Naive B cell (primary cell): ENCODE results near the gene BCAP31. TPM values are rescaled to one million over a fixed set of nuclear protein-coding genes. Genes with fewer than 3 reads are reported as not detected.
"Not testable (repeated sequence)": the region's sequence is repeated elsewhere in the genome, so short reads cannot be mapped to it uniquely, and the experiment has no call there.

Experiments
- ATAC-seq, 2 donors: fragments of 150-1000 bp; cut with Tn5 transposase; 2 replicates each; pipeline ENCODE4 v1.10.0; 2021; ENCODE audit warnings: low read depth in 2 of 2, mild to moderate bottlenecking in 2 of 2, moderate library complexity in 2 of 2
- DNase-seq: peaks from one replicate; pipeline ENCODE4 v3.0.0; 2022
- H3K27ac Mint-ChIP-seq, 6 donors: one replicate each; pipeline ENCODE4 v1.8.0; 2020 to 2022; ENCODE audit warnings: mild to moderate bottlenecking in 6 of 6, mixed read lengths in 6 of 6, moderate library complexity in 5 of 6, inconsistent platforms in 2 of 6
- H3K27me3 Mint-ChIP-seq, 3 donors: one replicate each; pipeline ENCODE4 v1.8.0; 2021 to 2022; ENCODE audit warnings: mixed read lengths in 3 of 3, mild to moderate bottlenecking in 1 of 3
- H3K36me3 Mint-ChIP-seq, 2 donors: one replicate each; pipeline ENCODE4 v1.8.0; 2020 to 2022; ENCODE audit warnings: mixed read lengths in 2 of 2, inconsistent platforms in 1 of 2, mild to moderate bottlenecking in 1 of 2
- H3K4me1 Mint-ChIP-seq, 3 donors: one replicate each; pipeline ENCODE4 v1.8.0; 2020 to 2022; ENCODE audit warnings: mixed read lengths in 3 of 3, inconsistent platforms in 1 of 3, mild to moderate bottlenecking in 1 of 3, moderate library complexity in 1 of 3
- H3K4me3 Mint-ChIP-seq, 8 donors: one replicate each; pipeline ENCODE4 v1.8.0; 2020 to 2022; ENCODE audit warnings: mild to moderate bottlenecking in 8 of 8, mixed read lengths in 8 of 8, moderate library complexity in 8 of 8, inconsistent platforms in 2 of 8
- H3K9me3 Mint-ChIP-seq, 7 donors: one replicate each; pipeline ENCODE4 v1.8.0; 2020 to 2022; ENCODE audit warnings: mixed read lengths in 7 of 7, mild to moderate bottlenecking in 5 of 7, inconsistent platforms in 2 of 7, moderate library complexity in 1 of 7
- polyA plus RNA-seq, 6 donors: library from polyadenylated mRNA; unstranded; fragments of 300-500 nt; fragmentation: Illumina TruSeq; gene quantifications; one replicate each; pipeline ENCODE4 v1.2.3, GENCODE V29; 2021; ENCODE audit warnings: low read depth in 6 of 6

BCAP31 gene
- polyA plus RNA-seq, 6 donors from 2014 or later = 228 to 369 (median 252) TPM

GRCh38 chrX:153745067-153745433 lies 20.9 kb upstream of the BCAP31 start:
- not testable (repeated sequence) for H3K27ac Mint-ChIP-seq, H3K27me3 Mint-ChIP-seq, ATAC-seq, H3K9me3 Mint-ChIP-seq, H3K36me3 Mint-ChIP-seq, DNase-seq
- Mint-ChIP-seq H3K4me3 (peak overlapping the region in 6 of 8 donors; percentile 40 to 74 (median 54)), H3K4me1 (peaks cover 13 to 37% (median 32%) of the 10 kb centered on the region in 3 donors)

DNA sequence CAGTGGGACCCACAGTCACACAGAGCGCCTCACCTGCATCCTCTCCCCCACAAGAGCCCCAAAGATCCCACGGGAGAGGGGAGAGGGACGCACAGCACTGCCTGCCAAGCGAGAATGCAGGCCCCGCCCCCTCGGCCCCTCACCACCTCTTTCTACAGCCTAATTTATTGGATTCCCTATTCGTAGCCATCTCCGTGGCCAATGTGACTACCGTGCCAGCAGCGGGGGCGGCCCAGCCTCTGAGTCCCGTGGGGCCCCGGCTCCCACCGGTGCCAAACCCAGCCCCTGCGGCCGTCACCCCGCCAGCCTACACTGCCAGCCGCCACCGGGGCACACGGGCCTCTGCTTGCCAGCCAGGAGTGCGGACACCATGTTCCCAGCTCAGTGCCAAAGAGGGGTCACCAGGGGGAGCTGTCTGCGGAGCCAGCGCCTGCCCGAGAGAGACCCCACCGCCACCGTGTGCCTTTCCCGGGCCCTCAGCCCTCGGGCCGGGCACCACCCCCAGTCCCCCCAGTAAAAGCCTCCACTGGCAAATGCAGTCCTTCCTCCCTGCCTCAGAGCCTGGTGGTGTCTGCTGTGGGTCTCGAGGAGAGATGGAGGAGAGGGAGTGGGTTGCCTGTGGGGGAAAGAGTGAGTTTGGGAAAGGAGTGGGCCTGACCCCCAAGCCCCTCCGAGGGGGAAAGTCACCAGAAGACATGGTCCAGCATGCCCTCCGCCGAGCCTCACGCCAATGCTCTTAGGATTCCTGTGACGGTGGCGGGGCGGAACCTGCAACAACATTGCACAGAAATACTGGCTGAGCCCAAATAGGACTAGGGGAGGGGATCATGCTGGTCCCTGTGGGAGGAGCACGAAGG lies 20.3 kb upstream of the BCAP31 start:
- no peak for ATAC-seq

DNA sequence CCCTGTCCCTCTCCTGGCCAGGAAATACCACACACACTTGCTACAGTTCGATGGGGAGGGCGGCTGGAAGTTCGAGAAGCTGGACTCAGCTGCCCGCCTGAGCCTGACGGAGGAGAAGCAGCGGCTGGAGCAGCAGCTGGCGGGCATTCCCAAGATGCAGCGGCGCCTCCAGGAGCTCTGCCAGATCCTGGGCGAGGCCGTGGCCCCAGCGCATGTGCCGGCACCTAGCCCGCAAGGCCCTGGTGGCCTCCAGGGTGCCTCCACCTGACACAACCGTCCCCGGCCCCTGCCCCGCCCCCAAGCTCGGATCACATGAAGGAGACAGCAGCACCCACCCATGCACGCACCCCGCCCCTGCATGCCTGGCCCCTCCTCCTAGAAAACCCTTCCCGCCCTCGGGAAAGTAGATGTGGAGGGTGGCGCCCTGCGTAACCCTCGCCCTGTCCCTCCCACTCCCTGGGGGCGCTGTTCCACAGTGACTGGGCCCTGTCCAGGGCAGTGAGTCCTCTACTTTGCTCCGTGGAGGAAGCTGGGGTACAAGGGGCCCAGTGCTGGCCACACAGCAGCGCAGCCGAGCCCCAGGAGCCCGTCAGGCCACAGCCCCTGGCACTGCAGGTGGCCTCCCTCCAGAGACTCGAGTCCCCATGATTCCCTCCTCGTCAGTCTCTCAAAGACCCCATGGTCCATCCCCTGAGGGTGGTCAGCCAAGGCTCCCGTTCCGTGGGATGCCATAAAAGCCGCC lies 19.5 kb upstream of the BCAP31 start:
- not testable (repeated sequence) for H3K27me3 Mint-ChIP-seq, DNase-seq, ATAC-seq, H3K27ac Mint-ChIP-seq, H3K9me3 Mint-ChIP-seq, H3K36me3 Mint-ChIP-seq
- Mint-ChIP-seq H3K4me3 (peak overlapping the region in 5 of 8 donors; percentile 12 to 78 (median 52)), H3K4me1 (peaks cover 9 to 40% (median 27%) of the 10 kb centered on the region in 3 donors)

More for the DNA sequence above, 20.3 kb upstream of the BCAP31 start:
- H3K36me3 Mint-ChIP-seq = no peaks in the 10 kb centered on the region
- peaks cover 9 to 36% (median 27%) of the 10 kb centered on the region in 3 donors for H3K4me1 Mint-ChIP-seq
- peak overlapping the region in 2 of 6 donors; percentile 62 to 71 for H3K27ac Mint-ChIP-seq
- H3K9me3 Mint-ChIP-seq = peaks cover 0 to 1% (median 0%) of the 10 kb centered on the region in 7 donors
- H3K4me3 Mint-ChIP-seq = peak overlapping the region in 6 of 8 donors; percentile 40 to 78 (median 58)
- H3K27me3 Mint-ChIP-seq = peaks cover 0 to 6% (median 0%) of the 10 kb centered on the region in 3 donors
- DNase-seq = no peak

DNA sequence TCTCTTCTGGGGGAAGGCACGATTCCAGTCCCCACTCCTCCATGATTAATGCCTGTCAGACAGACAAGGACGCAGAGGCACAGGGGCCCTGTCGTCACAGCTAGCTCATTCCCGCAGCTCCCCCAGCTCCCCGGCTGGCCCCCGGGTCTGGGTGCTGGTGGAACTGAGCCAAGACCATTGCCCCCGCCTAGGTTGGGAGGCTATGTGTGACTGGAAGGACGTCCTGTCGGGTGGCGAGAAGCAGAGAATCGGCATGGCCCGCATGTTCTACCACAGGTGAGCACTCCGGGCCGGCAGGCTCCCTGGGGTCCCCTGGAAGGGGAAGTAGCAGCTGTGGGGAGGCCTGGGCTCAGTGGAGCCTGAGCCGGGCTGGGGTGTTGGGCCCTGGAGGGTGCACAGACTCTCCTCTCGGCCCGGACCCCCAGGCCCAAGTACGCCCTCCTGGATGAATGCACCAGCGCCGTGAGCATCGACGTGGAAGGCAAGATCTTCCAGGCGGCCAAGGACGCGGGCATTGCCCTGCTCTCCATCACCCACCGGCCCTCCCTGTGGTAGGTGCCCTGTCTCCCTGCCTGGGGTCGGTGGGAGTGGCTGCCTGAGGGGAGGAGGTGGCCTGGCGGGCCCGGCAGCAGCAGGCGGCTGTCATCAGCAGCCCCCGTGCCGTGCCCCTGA lies 18.7 kb upstream of the BCAP31 start:
- Mint-ChIP-seq H3K4me3 (peak overlapping the region in 6 of 8 donors; percentile 32 to 71 (median 36)), H3K4me1 (peaks cover 9 to 42% (median 27%) of the 10 kb centered on the region in 3 donors), H3K27ac (peak overlapping the region in 4 of 6 donors; percentile 33 to 82 (median 64))
- H3K9me3 Mint-ChIP-seq, ATAC-seq, H3K27me3 Mint-ChIP-seq, H3K36me3 Mint-ChIP-seq: not testable (repeated sequence)
- peak; percentile 52 for DNase-seq

GRCh38 chrX:153742111-153742510 lies 17.9 kb upstream of the BCAP31 start:
- not testable (repeated sequence) for ATAC-seq, H3K9me3 Mint-ChIP-seq, DNase-seq, H3K36me3 Mint-ChIP-seq, H3K27ac Mint-ChIP-seq, H3K27me3 Mint-ChIP-seq
- Mint-ChIP-seq H3K4me1 (peaks cover 9 to 42% (median 27%) of the 10 kb centered on the region in 3 donors), H3K4me3 (peak overlapping the region in 1 of 8 donors; percentile 71)

- Mint-ChIP-seq H3K4me1 (peaks cover 13 to 42% (median 27%) of the 10 kb centered on the region in 3 donors), H3K36me3 (no peaks in the 10 kb centered on the region), H3K4me3 (peak overlapping the region in 4 of 8 donors; percentile 19 to 84 (median 50)), H3K27ac (peak overlapping the region in 2 of 6 donors; percentile 17 to 54), H3K27me3 (no peaks in the 10 kb centered on the region), H3K9me3 (peaks cover 0 to 1% (median 0%) of the 10 kb centered on the region in 7 donors)
- ATAC-seq (no peak), DNase-seq (no peak)
Measured at GRCh38 chrX:153741446-153741845, 17.3 kb upstream of the BCAP31 start.

- DNase-seq (no peak), ATAC-seq (no peak)
- H3K36me3 Mint-ChIP-seq = no peaks in the 10 kb centered on the region
- peak overlapping the region in 4 of 8 donors; percentile 24 to 84 (median 66) for H3K4me3 Mint-ChIP-seq
- peaks cover 13 to 42% (median 27%) of the 10 kb centered on the region in 3 donors for H3K4me1 Mint-ChIP-seq
- H3K9me3 Mint-ChIP-seq = peaks cover 0 to 1% (median 0%) of the 10 kb centered on the region in 7 donors
- peak overlapping the region in 1 of 6 donors; percentile 47 for H3K27ac Mint-ChIP-seq
- H3K27me3 Mint-ChIP-seq = no peaks in the 10 kb centered on the region
Measured at GRCh38 chrX:153740631-153741222, 16.5 kb upstream of the BCAP31 start.

DNA sequence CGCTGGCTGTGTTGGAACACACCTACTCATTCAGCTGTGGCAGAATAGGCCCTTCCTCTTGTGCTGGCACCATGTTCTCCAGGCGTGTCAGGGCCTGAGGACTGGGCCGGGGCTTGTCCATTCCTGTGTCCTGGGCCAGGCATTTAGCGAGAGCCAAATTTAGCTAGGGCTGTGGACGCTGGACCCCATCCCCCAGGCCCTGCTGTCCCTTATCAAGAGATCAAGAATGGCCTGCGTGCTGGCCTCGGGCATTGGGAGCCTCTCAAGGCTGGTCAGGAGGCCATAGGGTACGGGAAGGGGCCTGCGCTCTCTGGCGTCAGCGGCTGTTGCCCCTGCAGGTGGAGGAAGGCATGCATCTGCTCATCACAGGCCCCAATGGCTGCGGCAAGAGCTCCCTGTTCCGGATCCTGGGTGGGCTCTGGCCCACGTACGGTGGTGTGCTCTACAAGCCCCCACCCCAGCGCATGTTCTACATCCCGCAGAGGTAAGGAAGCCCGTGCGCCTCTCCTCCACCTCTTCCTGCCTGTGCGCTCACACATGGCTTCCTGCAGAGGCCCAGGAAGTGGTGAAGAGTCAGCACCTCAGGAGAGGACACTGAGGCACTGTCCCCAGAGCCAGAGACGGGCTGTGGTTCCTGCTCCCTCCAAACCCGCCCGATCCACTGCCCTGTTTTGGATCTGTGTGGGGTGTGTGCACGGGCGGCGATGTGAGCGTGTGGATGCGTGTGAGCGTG lies 15.7 kb upstream of the BCAP31 start:
- no peak for DNase-seq

GRCh38 chrX:153738056-153738605 lies 13.9 kb upstream of the BCAP31 start:
- peaks cover 13 to 32% (median 17%) of the 10 kb centered on the region in 3 donors for H3K4me1 Mint-ChIP-seq
- H3K27ac Mint-ChIP-seq = peak overlapping the region in 1 of 6 donors; percentile 22
- ATAC-seq (no peak), DNase-seq (no peak)
- H3K9me3 Mint-ChIP-seq = peaks cover 0 to 5% (median 0%) of the 10 kb centered on the region in 7 donors
- no peak overlapping the region for H3K4me3 Mint-ChIP-seq
- no peaks in the 10 kb centered on the region for H3K27me3 Mint-ChIP-seq
- peaks cover 5 to 7% of the 10 kb centered on the region in 2 donors for H3K36me3 Mint-ChIP-seq

More for the DNA sequence above, 15.7 kb upstream of the BCAP31 start:
- Mint-ChIP-seq H3K4me1 (peaks cover 17 to 37% (median 21%) of the 10 kb centered on the region in 3 donors), H3K27ac (no peak overlapping the region), H3K9me3 (peaks cover 0 to 1% (median 0%) of the 10 kb centered on the region in 7 donors), H3K36me3 (peaks cover 3 to 4% of the 10 kb centered on the region in 2 donors), H3K4me3 (peak overlapping the region in 2 of 8 donors; percentile 50 to 61), H3K27me3 (no peaks in the 10 kb centered on the region)
- ATAC-seq = no peak

GRCh38 chrX:153736871-153737441 lies 12.8 kb upstream of the BCAP31 start:
- peaks cover 0 to 6% (median 0%) of the 10 kb centered on the region in 7 donors for H3K9me3 Mint-ChIP-seq
- ATAC-seq (no peak), DNase-seq (no peak)
- H3K36me3 Mint-ChIP-seq = peaks cover 5 to 10% of the 10 kb centered on the region in 2 donors
- no peak overlapping the region for H3K4me3 Mint-ChIP-seq
- H3K27me3 Mint-ChIP-seq = no peaks in the 10 kb centered on the region
- peak overlapping the region in 1 of 6 donors; percentile 66 for H3K27ac Mint-ChIP-seq
- H3K4me1 Mint-ChIP-seq = peaks cover 9 to 25% (median 13%) of the 10 kb centered on the region in 3 donors

DNA sequence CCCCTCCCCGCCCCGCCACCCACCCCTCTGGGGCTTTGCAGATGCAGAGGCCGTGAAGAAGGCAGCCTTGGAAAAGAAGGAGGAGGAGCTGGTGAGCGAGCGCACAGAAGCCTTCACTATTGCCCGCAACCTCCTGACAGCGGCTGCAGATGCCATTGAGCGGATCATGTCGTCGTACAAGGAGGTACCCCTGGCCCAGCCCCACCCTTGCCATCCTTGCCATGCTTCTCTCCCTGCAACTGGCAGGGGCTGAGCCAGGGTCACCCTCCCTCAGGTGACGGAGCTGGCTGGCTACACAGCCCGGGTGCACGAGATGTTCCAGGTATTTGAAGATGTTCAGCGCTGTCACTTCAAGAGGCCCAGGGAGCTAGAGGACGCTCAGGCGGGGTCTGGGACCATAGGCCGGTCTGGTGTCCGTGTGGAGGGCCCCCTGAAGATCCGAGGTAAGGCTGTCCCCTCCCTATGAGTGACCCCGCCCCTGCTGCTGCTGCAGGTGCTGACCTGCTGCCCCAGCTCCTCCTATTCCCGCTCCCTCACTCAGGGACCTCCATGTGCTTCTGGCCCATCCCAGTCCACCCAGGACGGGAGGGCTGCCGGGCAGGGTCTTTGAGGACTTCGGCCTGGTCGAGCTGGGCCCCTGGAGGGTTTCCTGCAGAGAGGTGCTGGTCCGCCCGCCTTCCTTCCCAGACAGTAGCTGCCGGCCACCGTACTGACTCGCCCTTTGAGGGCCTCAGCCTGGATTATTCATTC lies 12.1 kb upstream of the BCAP31 start:
- Mint-ChIP-seq H3K4me3 (no peak overlapping the region), H3K9me3 (peaks cover 0 to 12% (median 6%) of the 10 kb centered on the region in 7 donors), H3K27me3 (no peaks in the 10 kb centered on the region), H3K4me1 (peaks cover 12 to 20% (median 12%) of the 10 kb centered on the region in 3 donors), H3K27ac (no peak overlapping the region), H3K36me3 (peaks cover 12 to 17% of the 10 kb centered on the region in 2 donors)
- ATAC-seq = no peak
- no peak for DNase-seq
